ENCODE measurements around the gene TTC9. TPM values are rescaled to one million over a fixed set of nuclear protein-coding genes. Genes with fewer than 3 reads are reported as not detected.

TTC9 gene
- total RNA-seq, 1 experiment from 2014 or later, result 4.8 TPM

GRCh38 chr14:70704960-70705359, 63.2 kb downstream of the TTC9 start:
- in situ Hi-C loops (cut with HindIII; ENCODE audit: low pct_unique_long_range_greater_than_20kb, low sequenced_read_pairs), result no loop called here
- DNase-seq (ENCODE audit: low read depth), result no peak

DNA sequence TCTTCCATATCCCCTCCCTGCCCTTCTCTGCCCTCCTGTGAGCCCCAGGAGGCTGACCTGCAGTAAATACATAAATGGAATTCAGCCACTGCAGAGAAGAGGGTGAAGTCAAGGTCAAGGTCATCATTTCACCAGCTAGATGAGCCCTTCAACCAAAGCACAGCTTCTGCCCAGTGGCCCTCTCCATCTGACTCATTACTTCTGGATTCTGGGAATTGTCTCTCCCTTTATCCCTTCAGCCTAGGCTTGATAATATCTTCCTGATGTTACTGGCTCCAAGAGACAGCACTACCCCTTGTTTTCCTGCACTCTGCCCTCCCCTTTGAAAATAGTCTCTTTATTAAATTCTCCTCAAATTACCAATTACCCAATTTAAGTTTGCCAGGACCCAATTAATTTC, 64.5 kb downstream of the TTC9 start:
- DNase-seq (ENCODE audit: low read depth), result no peak
- in situ Hi-C loops (cut with HindIII; ENCODE audit: low pct_unique_long_range_greater_than_20kb, low sequenced_read_pairs), result no loop called here

- in situ Hi-C loops (cut with HindIII; ENCODE audit: low pct_unique_long_range_greater_than_20kb, low sequenced_read_pairs), result no loop called here
- peak; percentile 28 for DNase-seq (ENCODE audit: low read depth)
Measured at GRCh38 chr14:70707138-70708038, 65.7 kb downstream of the TTC9 start.

DNA sequence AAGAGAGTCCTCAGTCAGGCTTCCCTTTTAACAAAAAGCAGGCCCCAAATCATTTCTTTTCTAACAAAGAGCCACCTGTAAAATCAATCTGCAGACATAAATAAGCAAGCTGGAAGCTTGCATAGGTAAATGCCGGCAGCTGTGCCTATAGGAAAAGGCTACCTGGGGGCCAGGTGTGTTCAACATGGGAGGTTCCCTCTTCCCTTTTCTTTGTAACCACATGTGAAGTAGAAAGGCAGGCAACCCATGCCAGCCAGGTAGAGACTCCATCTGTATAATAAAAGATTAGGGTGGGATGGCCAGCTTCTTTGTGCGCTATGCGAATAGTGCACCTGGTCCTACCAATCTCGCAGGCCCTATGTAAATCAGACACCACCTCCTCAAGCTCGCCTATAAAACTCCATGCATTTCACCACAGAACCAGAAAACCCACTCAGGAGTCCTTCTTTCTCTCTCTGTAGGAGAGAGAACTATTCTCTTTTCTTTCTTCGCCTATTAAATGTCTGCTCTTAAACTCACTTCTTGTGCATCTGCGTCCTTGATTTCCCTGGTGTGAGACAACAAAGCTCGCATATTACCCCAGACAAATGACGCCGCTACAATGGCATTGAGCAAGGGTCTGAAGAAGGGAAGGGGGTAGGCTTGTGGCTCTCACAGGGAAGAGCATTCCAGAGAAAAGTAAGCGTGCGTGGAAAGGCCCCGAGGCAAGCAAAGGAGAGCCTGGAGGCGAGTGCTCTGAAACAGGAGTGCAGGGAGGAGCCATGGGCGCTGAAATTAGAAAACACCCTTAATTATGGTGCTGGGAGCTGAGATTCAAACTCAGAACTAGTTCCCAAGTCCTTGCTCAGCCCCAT, 67.2 kb downstream of the TTC9 start:
- DNase-seq (ENCODE audit: low read depth), result no peak

DNA sequence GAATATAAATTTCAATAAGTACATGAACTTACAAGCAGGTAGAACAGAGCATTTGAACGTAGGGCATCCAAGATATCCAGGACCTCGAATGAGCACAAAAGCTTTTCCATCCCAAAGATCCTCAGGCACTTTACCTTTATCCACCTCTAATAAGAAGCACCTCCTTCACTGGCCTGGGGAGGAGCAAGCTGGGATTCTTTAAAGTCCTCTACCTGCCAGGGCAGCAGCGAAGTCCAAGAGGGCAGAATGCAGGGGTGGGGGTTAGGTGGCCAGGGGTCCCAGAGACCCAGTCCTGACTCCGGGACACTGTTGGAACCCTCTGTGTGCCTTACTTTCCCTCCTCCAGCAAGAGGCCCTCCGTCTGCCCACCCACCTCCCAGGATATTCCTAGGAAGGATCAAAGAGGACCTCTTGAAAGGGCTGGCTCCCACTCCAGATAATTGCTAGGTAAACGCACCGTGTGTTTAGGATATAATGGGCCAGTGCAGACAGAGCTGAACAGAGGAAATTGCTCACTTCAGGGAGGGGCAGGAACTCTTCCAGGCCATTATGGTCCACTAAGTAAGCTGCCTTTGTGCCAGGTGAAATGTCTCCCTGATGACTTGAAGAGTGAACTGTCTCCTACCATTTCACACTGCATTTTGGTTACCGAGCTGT, 68.1 kb downstream of the TTC9 start:
- no peak for DNase-seq (ENCODE audit: low read depth)
- in situ Hi-C loops (cut with HindIII; ENCODE audit: low pct_unique_long_range_greater_than_20kb, low sequenced_read_pairs), result no loop called here

More for the DNA sequence above, 67.2 kb downstream of the TTC9 start:
- in situ Hi-C loops (cut with HindIII; ENCODE audit: low pct_unique_long_range_greater_than_20kb, low sequenced_read_pairs), result no loop called here

DNA sequence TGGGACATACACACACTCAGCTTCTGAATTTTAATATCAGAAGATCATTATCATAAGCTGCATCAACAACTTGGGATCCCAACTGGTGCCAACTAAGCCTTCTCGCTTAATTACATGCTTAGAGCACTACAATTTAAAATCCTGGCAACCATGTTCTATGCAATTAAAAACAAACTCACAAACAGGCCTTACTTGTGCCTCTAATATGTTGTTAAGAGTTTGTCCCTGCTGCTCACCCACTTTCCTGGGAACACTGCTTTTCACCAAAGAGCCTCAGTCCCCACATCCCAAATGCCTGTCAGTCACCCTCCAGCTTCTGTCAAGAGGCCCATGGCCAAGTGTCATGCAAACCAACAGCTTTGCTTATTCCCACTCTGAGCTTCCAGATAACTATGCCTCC, 69.7 kb downstream of the TTC9 start:
- DNase-seq (ENCODE audit: low read depth), result no peak
- in situ Hi-C loops (cut with HindIII; ENCODE audit: low pct_unique_long_range_greater_than_20kb, low sequenced_read_pairs), result no loop called here

DNA sequence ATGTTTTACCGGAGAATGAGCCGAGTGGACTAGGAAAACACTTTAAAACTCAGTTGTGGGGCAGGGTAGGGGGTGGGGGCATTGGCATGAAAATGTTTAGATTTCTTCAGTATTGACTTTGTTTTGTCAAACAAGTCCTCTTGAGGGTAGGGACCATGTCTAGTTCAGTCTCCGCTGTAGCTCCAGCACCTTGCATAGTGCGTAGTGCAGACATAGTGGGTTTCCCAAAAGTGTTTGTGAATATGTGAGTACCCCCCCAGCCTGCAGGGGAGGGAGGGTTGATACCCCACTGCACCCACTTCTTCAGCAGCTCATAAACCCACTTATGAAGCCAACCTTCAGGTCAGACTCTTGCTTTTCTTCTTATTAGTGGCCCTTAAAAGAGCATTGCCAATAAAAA, 71.4 kb downstream of the TTC9 start:
- in situ Hi-C loops (cut with HindIII; ENCODE audit: low pct_unique_long_range_greater_than_20kb, low sequenced_read_pairs), result no loop called here
- no peak for DNase-seq (ENCODE audit: low read depth)

GRCh38 chr14:70713511-70713916, 71.8 kb downstream of the TTC9 start:
- DNase-seq (ENCODE audit: low read depth), result no peak
- in situ Hi-C loops (cut with HindIII; ENCODE audit: low pct_unique_long_range_greater_than_20kb, low sequenced_read_pairs), result no loop called here

DNA sequence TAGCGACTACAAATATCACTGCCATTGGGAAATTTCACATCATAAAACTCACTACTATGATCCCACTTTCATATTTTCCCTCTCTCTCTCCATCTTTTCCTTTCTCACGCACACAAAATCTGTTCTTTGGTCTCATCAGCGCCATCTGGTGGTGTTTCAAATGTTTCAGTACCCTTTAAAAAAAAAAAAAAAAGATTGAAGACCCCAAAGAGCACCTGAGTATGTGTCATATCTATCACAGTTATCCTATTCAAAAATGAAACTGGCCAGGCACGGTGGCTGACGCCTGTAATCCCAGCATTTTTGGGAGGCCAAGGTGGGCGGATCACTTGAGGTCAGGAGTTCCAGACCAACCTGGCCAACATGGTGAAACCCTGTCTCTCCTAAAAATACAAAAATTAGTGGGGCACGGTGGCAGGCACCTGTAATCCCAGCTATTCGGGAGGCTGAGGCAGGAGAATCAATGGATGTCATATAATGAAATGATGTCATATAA, 72.4 kb downstream of the TTC9 start:
- in situ Hi-C loops (cut with HindIII; ENCODE audit: low pct_unique_long_range_greater_than_20kb, low sequenced_read_pairs), result no loop called here

GRCh38 chr14:70716483-70716882, 74.8 kb downstream of the TTC9 start:
- DNase-seq (ENCODE audit: low read depth), result no peak
- in situ Hi-C loops (cut with HindIII; ENCODE audit: low pct_unique_long_range_greater_than_20kb, low sequenced_read_pairs), result no loop called here

More for the DNA sequence above, 72.4 kb downstream of the TTC9 start:
- peak; percentile 61 for DNase-seq (ENCODE audit: low read depth)

- in situ Hi-C loops (cut with HindIII; ENCODE audit: low pct_unique_long_range_greater_than_20kb, low sequenced_read_pairs), result no loop called here
- DNase-seq (ENCODE audit: low read depth), result no peak
Measured at GRCh38 chr14:70716958-70717357, 75.2 kb downstream of the TTC9 start.

DNA sequence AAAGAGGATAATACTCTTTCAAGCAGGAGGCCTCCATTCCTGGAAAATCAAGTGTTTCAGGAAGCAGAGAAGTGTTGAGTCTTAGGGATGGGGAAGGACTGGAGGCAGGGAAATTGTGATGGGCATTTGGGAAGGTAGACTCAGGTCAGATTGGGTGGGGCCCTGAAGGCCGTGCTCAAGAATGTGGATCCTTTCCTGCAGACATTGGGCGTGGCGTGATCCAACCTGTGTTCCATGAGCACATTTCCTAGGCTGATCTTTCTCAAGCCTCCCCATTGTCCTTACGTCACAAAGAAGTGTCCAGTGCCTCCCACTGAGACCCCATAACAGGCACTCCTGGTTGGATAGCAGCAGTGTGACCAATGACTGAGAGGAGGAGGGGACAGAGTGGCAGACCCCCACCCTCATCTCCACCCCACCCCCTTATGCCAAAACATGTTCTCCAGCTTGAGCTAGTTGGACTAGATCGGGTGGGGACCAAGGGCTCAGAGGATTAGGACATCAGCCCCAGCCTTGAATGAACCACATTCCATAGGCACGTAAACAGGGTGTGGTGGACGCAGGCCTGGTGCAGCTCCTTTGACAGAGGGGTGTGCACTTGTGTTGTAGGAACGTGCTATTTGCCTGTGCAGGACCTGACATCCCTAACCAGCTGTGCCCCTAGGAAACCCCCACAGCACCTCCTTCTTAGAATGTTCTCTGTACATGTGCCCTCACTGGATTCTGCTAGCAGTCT, 76.8 kb downstream of the TTC9 start:
- in situ Hi-C loops (cut with HindIII; ENCODE audit: low pct_unique_long_range_greater_than_20kb, low sequenced_read_pairs), result no loop called here

GRCh38 chr14:70721542-70721941, 79.8 kb downstream of the TTC9 start:
- in situ Hi-C loops (cut with HindIII; ENCODE audit: low pct_unique_long_range_greater_than_20kb, low sequenced_read_pairs), result no loop called here
- DNase-seq (ENCODE audit: low read depth), result no peak

More for the DNA sequence above, 76.8 kb downstream of the TTC9 start:
- no peak for DNase-seq (ENCODE audit: low read depth)

DNA sequence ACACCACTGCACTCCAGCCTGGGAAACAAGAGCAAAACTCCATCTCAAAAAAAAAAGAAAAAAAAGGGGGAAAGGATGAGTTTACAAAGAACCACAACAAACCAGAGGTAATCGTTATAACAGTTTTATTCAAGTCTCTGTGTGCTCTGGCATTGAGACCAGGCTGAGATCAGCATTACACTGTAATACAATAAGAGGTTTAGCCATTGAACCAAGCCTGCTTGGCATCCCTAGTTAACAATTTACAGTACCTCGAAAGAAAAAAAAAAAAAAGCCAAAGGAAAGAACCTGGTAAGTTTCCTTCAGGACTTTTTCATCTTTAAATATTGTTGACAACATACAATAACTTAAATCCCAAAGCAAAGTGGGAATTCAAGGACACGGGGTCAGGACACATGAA, 80.7 kb downstream of the TTC9 start:
- DNase-seq (ENCODE audit: low read depth), result peak; percentile 19
- in situ Hi-C loops (cut with HindIII; ENCODE audit: low pct_unique_long_range_greater_than_20kb, low sequenced_read_pairs), result no loop called here

- no peak for DNase-seq (ENCODE audit: low read depth)
- in situ Hi-C loops (cut with HindIII; ENCODE audit: low pct_unique_long_range_greater_than_20kb, low sequenced_read_pairs), result no loop called here
Measured at GRCh38 chr14:70723276-70723675, 81.6 kb downstream of the TTC9 start.

GRCh38 chr14:70724110-70724509, 82.4 kb downstream of the TTC9 start:
- DNase-seq (ENCODE audit: low read depth), result no peak
- in situ Hi-C loops (cut with HindIII; ENCODE audit: low pct_unique_long_range_greater_than_20kb, low sequenced_read_pairs), result no loop called here

DNA sequence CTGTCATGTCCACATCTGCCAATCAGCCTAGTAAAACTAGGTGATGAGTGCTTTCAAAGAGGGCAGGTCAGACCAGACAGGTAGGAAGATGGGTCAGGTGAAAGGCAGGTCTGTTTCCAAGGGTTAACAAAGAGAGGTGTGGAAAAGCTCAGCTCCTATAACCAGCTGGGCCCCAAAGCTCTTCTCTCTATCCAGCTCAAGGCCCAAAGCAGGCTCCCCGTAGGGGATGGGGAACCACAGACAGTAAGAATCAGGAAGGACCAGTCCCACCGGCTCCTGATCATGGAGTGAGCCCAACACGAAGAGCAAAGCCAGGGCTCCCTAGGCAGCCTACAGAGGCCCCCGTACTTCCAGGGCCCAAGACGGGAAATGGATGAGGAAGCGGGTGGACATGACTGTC, 83.2 kb downstream of the TTC9 start:
- in situ Hi-C loops (cut with HindIII; ENCODE audit: low pct_unique_long_range_greater_than_20kb, low sequenced_read_pairs), result no loop called here
- no peak for DNase-seq (ENCODE audit: low read depth)

Measured in Caki2 (cell line).